T-cell (primary cell): ENCODE measurements around the gene ATP5ME. TPM values are rescaled to one million over a fixed set of nuclear protein-coding genes. Genes with fewer than 3 reads are reported as not detected.
"Not testable (repeated sequence)": the region's sequence is repeated elsewhere in the genome, so short reads cannot be mapped to it uniquely, and the experiment has no call there.

ENCODE experiments used
- ATAC-seq, 4 experiments: fragments of 200-7000 bp in 3 of 4; fragments of 150-1000 bp in 1 of 4; cut with Tn5 transposase; replicated peaks in 1 of 4; 1 replicate in 3 of 4; 2 replicates in 1 of 4; pipeline ENCODE4 v1.10.0; 2021; ENCODE audit warnings: moderate library complexity in 3 of 4, mild to moderate bottlenecking in 2 of 4, moderate number of reproducible peaks in 1 of 4
- CTCF ChIA-PET, 2 donors: fragments of 300-600 bp; sonication (Branson Sonifier 250); formaldehyde crosslinking; loops; one replicate each; lab custom pipeline; 2022; ENCODE audit warnings: antibody characterized with exemption in 2 of 2; lab: Charles Lee
- POLR2A ChIA-PET, 2 donors: fragments of 300-600 bp; sonication (Branson Sonifier 250); formaldehyde crosslinking; loops; one replicate each; lab custom pipeline; 2022; ENCODE audit warnings: antibody characterized with exemption in 2 of 2; lab: Charles Lee
- DNase-seq, 35 experiments: peaks; one replicate each; pipeline versions ENCODE4 v3.0.0 to v3.0.0-alpha.2; 2013 to 2023
- H3K27ac ChIP-seq: one replicate; pipeline ENCODE4 v1.5.1; 2013; ENCODE audit warnings: low read length
- H3K27me3 ChIP-seq, 2 experiments: replicated peaks in 1 of 2; 1 replicate in 1 of 2; 2 replicates in 1 of 2; pipeline versions ENCODE4 v1.6.1 to v1.7.0; 2013; ENCODE audit warnings: low read length in 1 of 2, mixed read lengths in 1 of 2; ENCODE audit not compliant: control insufficient read depth in 2 of 2, insufficient read depth in 2 of 2; ENCODE audit errors: extremely low read depth in 1 of 2
- H3K36me3 ChIP-seq, 2 donors: 1 replicate in 1 of 2; 2 replicates in 1 of 2; pipeline versions ENCODE4 v1.6.1 to v1.7.0; 2013; ENCODE audit warnings: low read length in 1 of 2; ENCODE audit not compliant: control insufficient read depth in 2 of 2, insufficient read depth in 1 of 2; ENCODE audit errors: extremely low read depth in 1 of 2
- H3K4me1 ChIP-seq, 2 experiments: 1 replicate in 1 of 2; 2 replicates in 1 of 2; pipeline versions ENCODE4 v1.6.1 to v1.7.0; 2013; ENCODE audit warnings: low read length in 2 of 2, mixed read lengths in 1 of 2; ENCODE audit not compliant: insufficient read depth in 2 of 2, control insufficient read depth in 1 of 2; ENCODE audit errors: extremely low read depth in 1 of 2
- H3K4me3 ChIP-seq, 2 donors: 1 replicate in 1 of 2; 2 replicates in 1 of 2; pipeline versions ENCODE4 v1.5.1 to v1.7.0; 2013; ENCODE audit warnings: mild to moderate bottlenecking in 2 of 2, low read length in 1 of 2, moderate library complexity in 1 of 2; ENCODE audit not compliant: control insufficient read depth in 1 of 2; ENCODE audit errors: extremely low read depth in 1 of 2
- H3K9me3 ChIP-seq: 2 replicates; pipeline ENCODE4 v1.7.0; 2013
- H3K27ac Mint-ChIP-seq, 2 donors: one replicate each; pipeline ENCODE4 v1.8.0; 2020 to 2021; ENCODE audit warnings: mild to moderate bottlenecking in 2 of 2, mixed read lengths in 2 of 2
- H3K27me3 Mint-ChIP-seq, 2 donors: one replicate each; pipeline ENCODE4 v1.8.0; 2021 to 2022; ENCODE audit warnings: mixed read lengths in 2 of 2
- H3K36me3 Mint-ChIP-seq: one replicate; pipeline ENCODE4 v1.8.0; 2021; ENCODE audit warnings: mixed read lengths
- H3K4me1 Mint-ChIP-seq, 3 donors: one replicate each; pipeline ENCODE4 v1.8.0; 2020 to 2022; ENCODE audit warnings: mixed read lengths in 3 of 3, mild to moderate bottlenecking in 1 of 3
- H3K4me3 Mint-ChIP-seq, 3 donors: one replicate each; pipeline ENCODE4 v1.8.0; 2020 to 2022; ENCODE audit warnings: mild to moderate bottlenecking in 3 of 3, mixed read lengths in 3 of 3, moderate library complexity in 3 of 3
- H3K9me3 Mint-ChIP-seq, 3 donors: one replicate each; pipeline ENCODE4 v1.8.0; 2020 to 2022; ENCODE audit warnings: mixed read lengths in 3 of 3
- WGBS: methylation state at CpG from one replicate; pipeline ENCODE4 v1.1.5; 2013; ENCODE audit warnings: missing lambda C conversion rate; ENCODE audit not compliant: insufficient coverage; 5-methylcytosine and 5-hydroxymethylcytosine counted together
- total RNA-seq, 35 experiments: library from RNA in 6 of 35; stranded (reverse) in 6 of 35; fragments of 120-200 nt in 1 of 35; gene quantifications; one replicate each; pipeline versions ENCODE4 v1.2.1 to v1.2.4 and lab custom pipeline; 2013 to 2026

Gene ATP5ME
- total RNA-seq, 5 donors from 2014 or later (not counting 1 experiment from before 2014, with no cell fraction given): 92.4 to 158 (median 145) TPM

- H3K4me1 Mint-ChIP-seq: peaks cover 22 to 38% (median 36%) of the 10 kb centered on the region in 3 donors
- H3K4me1 ChIP-seq: peaks cover 3 to 47% of the 10 kb centered on the region in 2 experiments
- no peaks in the 10 kb centered on the region for H3K27me3 ChIP-seq
- no peaks in the 10 kb centered on the region for H3K9me3 ChIP-seq
- 92% methylated on average over 7 of the region's 9 CpGs for WGBS
- H3K36me3 Mint-ChIP-seq: peaks cover 3% of the 10 kb centered on the region
- no peak overlapping the region for H3K27ac Mint-ChIP-seq
- no peak overlapping the region for H3K4me3 ChIP-seq
- CTCF ChIA-PET: no interaction called here
- POLR2A ChIA-PET: no interaction called here
- H3K36me3 ChIP-seq: peaks cover 0 to 7% of the 10 kb centered on the region in 2 donors
- DNase-seq: no peak
- no peak overlapping the region for H3K27ac ChIP-seq
- no peak overlapping the region for H3K4me3 Mint-ChIP-seq
- H3K27me3 Mint-ChIP-seq: no peaks in the 10 kb centered on the region
- H3K9me3 Mint-ChIP-seq: no peaks in the 10 kb centered on the region
- no peak for ATAC-seq
These were observed 36.0 kb upstream of the ATP5ME start for GRCh38 chr4:710116-710515.

- ChIA-PET POLR2A (no interaction called here), CTCF (no interaction called here)
- Histone ChIP-seq H3K4me1 (peaks cover 3 to 46% of the 10 kb centered on the region in 2 experiments), H3K9me3 (no peaks in the 10 kb centered on the region), H3K27ac (no peak overlapping the region), H3K36me3 (peaks cover 0 to 5% of the 10 kb centered on the region in 2 donors), H3K27me3 (no peaks in the 10 kb centered on the region), H3K4me3 (no peak overlapping the region)
- 94% methylated on average over 6 of the region's 6 CpGs for WGBS
- DNase-seq (no peak), ATAC-seq (no peak)
- H3K4me1 Mint-ChIP-seq: peaks cover 20 to 33% (median 32%) of the 10 kb centered on the region in 3 donors
- H3K9me3 Mint-ChIP-seq: no peaks in the 10 kb centered on the region
- H3K4me3 Mint-ChIP-seq: peak overlapping the region in 2 of 3 donors; percentile 20 to 28
- no peak overlapping the region for H3K27ac Mint-ChIP-seq
- H3K27me3 Mint-ChIP-seq: no peaks in the 10 kb centered on the region
- H3K36me3 Mint-ChIP-seq: peaks cover 3% of the 10 kb centered on the region
These were observed 35.3 kb upstream of the ATP5ME start for GRCh38 chr4:709348-709747.

- peak overlapping the region in 1 of 3 donors; percentile 20 for H3K4me3 Mint-ChIP-seq
- Histone ChIP-seq H3K4me3 (no peak overlapping the region), H3K36me3 (peaks cover 0 to 2% of the 10 kb centered on the region in 2 donors), H3K4me1 (peaks cover 3 to 38% of the 10 kb centered on the region in 2 experiments), H3K27me3 (peaks cover 0 to 2% of the 10 kb centered on the region in 2 experiments), H3K27ac (no peak overlapping the region), H3K9me3 (no peaks in the 10 kb centered on the region)
- H3K9me3 Mint-ChIP-seq: no peaks in the 10 kb centered on the region
- CTCF ChIA-PET: no interaction called here
- ATAC-seq (no peak), DNase-seq (no peak)
- POLR2A ChIA-PET: no interaction called here
- H3K4me1 Mint-ChIP-seq: peaks cover 20 to 33% (median 31%) of the 10 kb centered on the region in 3 donors
- H3K36me3 Mint-ChIP-seq: peaks cover 3% of the 10 kb centered on the region
- no peaks in the 10 kb centered on the region for H3K27me3 Mint-ChIP-seq
- peak overlapping the region; percentile 36 to 55 for H3K27ac Mint-ChIP-seq
- 100% methylated on average over 1 of the region's 6 CpGs for WGBS
These were observed 34.5 kb upstream of the ATP5ME start for GRCh38 chr4:708631-708933.

GRCh38 chr4:707929-708630 lies 34.0 kb upstream of the ATP5ME start:
- peak overlapping the region in 1 of 3 donors; percentile 53 for H3K4me3 Mint-ChIP-seq
- POLR2A ChIA-PET: no interaction called here
- 97% methylated on average over 7 of the region's 11 CpGs for WGBS

DNA sequence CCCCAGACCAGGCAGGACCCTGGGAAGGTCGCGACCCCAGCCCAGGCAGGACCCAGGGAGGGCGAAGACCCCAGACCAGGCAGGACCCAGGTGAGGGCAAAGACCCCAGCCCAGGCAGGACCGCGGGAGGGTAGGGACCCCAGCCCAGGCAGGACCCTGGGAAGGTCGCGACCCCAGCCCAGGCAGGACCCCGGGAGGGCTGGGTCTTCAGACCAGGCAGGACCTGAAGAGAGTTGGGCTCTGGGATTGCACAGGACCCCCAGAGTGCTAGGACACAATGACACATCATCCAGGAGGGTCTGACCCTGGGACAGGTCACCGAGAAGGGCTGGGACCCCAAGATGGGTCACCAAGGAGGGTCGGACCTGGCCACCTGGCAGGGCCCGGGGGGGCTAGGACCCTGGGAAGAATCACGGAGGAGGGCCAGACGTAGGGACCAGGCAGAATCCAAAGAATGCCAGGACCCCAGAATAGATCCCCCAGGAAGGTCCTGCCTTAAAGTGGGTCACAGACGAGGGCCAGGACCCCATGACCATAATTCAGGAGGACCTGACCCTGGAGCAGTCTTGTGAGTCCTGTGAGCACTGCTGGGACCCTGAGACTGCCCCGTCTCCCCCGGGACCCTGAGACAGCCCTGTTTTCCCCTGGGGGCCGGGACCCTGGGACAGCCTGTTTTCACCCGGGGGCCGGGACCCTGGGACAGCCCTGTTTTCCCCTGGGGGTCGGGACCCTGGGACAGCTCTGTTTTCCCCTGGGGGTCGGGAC lies 32.9 kb upstream of the ATP5ME start:
- CTCF ChIA-PET: no interaction called here
- Mint-ChIP-seq H3K36me3 (peaks cover 3% of the 10 kb centered on the region), H3K9me3 (no peaks in the 10 kb centered on the region), H3K4me1 (peaks cover 20 to 30% (median 28%) of the 10 kb centered on the region in 3 donors), H3K27me3 (no peaks in the 10 kb centered on the region), H3K4me3 (no peak overlapping the region), H3K27ac (no peak overlapping the region)
- no peaks in the 10 kb centered on the region for H3K9me3 ChIP-seq
- H3K27ac ChIP-seq: no peak overlapping the region
- 87% methylated on average over 21 of the region's 21 CpGs for WGBS
- peaks cover 0 to 2% of the 10 kb centered on the region in 2 donors for H3K36me3 ChIP-seq
- peaks cover 0 to 2% of the 10 kb centered on the region in 2 experiments for H3K27me3 ChIP-seq
- no peak for ATAC-seq
- H3K4me1 ChIP-seq: peaks cover 3 to 34% of the 10 kb centered on the region in 2 experiments
- POLR2A ChIA-PET: no interaction called here
- no peak overlapping the region for H3K4me3 ChIP-seq
- DNase-seq: no peak

More at GRCh38 chr4:707929-708630, 34.0 kb upstream of the ATP5ME start:
- Histone ChIP-seq H3K4me1 (peaks cover 3 to 34% of the 10 kb centered on the region in 2 experiments), H3K27ac (no peak overlapping the region), H3K4me3 (no peak overlapping the region), H3K36me3 (peaks cover 0 to 2% of the 10 kb centered on the region in 2 donors), H3K9me3 (no peaks in the 10 kb centered on the region), H3K27me3 (peaks cover 0 to 2% of the 10 kb centered on the region in 2 experiments)
- no peaks in the 10 kb centered on the region for H3K9me3 Mint-ChIP-seq
- no peak overlapping the region for H3K27ac Mint-ChIP-seq
- CTCF ChIA-PET: no interaction called here
- peaks cover 20 to 33% (median 30%) of the 10 kb centered on the region in 3 donors for H3K4me1 Mint-ChIP-seq
- no peak for DNase-seq
- no peak for ATAC-seq
- peaks cover 3% of the 10 kb centered on the region for H3K36me3 Mint-ChIP-seq
- H3K27me3 Mint-ChIP-seq: no peaks in the 10 kb centered on the region

DNA sequence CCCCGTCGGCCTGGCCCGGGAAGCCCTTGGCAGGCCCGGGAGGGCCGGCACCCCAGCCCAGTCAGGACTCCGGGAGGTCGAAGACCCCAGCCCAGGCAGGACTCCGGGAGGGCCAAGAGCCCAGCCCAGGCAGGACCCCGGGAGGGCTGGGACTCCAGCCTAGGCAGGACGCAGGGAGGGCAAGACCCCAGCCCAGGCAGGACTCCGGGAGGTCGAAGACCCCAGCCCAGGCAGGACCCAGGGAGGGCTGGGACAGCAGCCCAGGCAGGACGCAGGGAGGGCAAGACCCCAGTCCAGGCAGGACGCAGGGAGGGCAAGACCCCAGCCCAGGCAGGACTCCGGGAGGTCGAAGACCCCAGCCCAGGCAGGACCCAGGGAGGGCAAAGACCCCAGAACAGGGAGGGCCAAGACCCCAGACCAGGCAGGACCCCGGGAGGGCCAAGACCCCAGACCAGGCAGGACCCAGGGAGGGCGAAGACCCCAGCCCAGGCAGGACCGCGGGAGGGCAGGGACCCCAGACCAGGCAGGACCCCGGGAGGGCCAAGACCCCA lies 32.1 kb upstream of the ATP5ME start:
- Mint-ChIP-seq H3K4me1 (peaks cover 20 to 30% (median 28%) of the 10 kb centered on the region in 3 donors), H3K4me3 (peak overlapping the region in 1 of 3 donors; percentile 80)
- DNase-seq, ATAC-seq, H3K36me3 Mint-ChIP-seq, H3K36me3 ChIP-seq, H3K27me3 ChIP-seq, H3K27me3 Mint-ChIP-seq, H3K9me3 Mint-ChIP-seq, H3K27ac Mint-ChIP-seq, CTCF ChIA-PET, H3K9me3 ChIP-seq, POLR2A ChIA-PET: not testable (repeated sequence)
- peak overlapping the region; percentile 76 for H3K27ac ChIP-seq
- 4% methylated on average over 19 of the region's 21 CpGs for WGBS
- peak overlapping the region; percentile 67 to 74 for H3K4me3 ChIP-seq
- H3K4me1 ChIP-seq: peaks cover 3 to 34% of the 10 kb centered on the region in 2 experiments
